Fibroblast of skin of right biceps (primary cell): ENCODE results near the gene ARL5C.
"Not testable (repeated sequence)": the region's sequence is repeated elsewhere in the genome, so short reads cannot be mapped to it uniquely, and the experiment has no call there.

Experiments used
- DNase-seq: peaks from one replicate; pipeline ENCODE4 v3.0.0-alpha.2; 2013

The ARL5C gene

DNA sequence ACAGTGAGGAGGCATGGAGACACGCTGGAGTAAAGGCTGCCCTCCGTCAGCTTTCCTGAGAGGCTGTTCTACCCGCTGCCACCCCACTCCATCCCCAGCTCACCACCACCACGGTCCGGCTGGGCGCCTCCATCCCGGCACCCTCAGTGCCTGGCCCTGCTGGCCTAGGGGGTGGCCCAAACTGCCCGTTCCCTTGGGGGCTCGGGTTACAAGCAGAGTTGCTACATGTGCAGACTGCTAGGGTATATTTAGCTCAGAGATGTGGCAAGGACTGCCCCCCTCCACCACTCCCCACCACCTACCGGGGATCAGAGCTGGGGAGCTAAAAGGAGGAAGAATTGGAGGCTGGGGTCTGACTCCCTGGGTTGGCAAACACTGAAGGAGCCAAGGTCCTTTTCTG lies 27.4 kb upstream of the ARL5C start:
- no peak for DNase-seq

- no peak for DNase-seq
Observed at GRCh38 chr17:39192901-39193300, 26.9 kb upstream of the ARL5C start.

GRCh38 chr17:39191750-39192510 lies 26.0 kb upstream of the ARL5C start:
- DNase-seq: no peak

GRCh38 chr17:39187152-39187830 lies 21.3 kb upstream of the ARL5C start:
- DNase-seq: no peak

- no peak for DNase-seq
Observed at GRCh38 chr17:39186481-39187002, 20.6 kb upstream of the ARL5C start.

- DNase-seq: no peak
Observed at GRCh38 chr17:39183720-39184119, 17.8 kb upstream of the ARL5C start.

DNA sequence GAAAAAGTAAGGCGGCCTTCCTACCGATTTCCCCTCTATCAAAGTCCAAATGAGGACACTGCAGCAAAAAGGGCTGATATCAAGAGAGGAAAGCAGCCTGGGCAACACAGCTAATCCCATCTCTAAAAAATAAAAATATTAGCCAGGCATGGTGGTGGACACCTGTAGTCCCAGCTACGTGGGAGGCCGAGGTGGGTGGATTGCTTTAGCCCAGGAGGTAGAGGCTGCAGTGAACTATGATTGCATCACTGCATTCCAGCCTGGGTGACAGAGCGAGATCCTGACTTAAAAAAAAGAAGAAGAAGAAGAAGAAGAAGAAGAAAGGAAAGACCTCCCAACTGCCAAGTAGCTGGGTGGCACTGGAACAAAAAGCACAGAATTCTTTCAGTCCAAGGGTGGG lies 17.1 kb upstream of the ARL5C start:
- no peak for DNase-seq

- DNase-seq: no peak
Observed at GRCh38 chr17:39181303-39181702, 15.3 kb upstream of the ARL5C start.

DNA sequence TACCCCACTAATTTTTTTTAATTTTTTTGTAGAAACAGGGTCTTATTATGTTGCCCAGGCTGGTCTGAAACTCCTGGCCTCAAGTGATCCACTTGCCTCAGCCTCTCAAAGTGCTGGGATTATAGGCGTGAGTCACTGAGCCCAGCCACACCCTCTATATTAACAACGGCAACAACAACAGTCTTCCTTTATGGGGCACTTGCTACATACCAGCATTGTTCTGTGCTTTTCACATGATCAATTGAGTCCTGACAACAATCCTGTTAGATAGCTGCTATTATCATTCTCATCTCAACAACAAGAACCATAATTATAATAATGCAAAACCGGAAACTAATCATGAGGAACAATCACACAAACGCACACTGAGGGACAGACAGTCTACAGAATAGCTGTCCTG lies 12.6 kb upstream of the ARL5C start:
- no peak for DNase-seq

DNA sequence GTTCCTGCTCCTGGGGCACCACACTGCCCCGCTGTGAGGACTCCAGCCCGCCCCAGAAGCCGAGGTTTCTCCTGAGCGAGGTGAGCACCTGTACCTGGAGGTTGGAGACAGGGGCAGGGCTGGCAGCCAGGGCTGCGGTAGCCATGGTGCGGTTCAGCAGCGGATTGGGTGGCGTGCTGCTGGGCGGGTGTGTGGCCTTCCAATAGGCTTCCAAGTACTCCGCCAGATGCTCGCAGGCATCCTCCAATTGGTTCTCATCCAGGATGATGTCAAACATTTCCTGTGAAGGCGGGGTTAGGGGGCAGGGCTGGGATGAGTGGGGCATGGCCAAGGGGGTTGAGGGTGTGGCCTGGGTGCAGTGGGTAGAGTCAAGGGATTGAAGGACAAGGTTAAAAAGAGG lies 11.3 kb upstream of the ARL5C start:
- DNase-seq: peak; percentile 42

- no peak for DNase-seq
Observed at GRCh38 chr17:39175695-39176093, 9.7 kb upstream of the ARL5C start.

DNA sequence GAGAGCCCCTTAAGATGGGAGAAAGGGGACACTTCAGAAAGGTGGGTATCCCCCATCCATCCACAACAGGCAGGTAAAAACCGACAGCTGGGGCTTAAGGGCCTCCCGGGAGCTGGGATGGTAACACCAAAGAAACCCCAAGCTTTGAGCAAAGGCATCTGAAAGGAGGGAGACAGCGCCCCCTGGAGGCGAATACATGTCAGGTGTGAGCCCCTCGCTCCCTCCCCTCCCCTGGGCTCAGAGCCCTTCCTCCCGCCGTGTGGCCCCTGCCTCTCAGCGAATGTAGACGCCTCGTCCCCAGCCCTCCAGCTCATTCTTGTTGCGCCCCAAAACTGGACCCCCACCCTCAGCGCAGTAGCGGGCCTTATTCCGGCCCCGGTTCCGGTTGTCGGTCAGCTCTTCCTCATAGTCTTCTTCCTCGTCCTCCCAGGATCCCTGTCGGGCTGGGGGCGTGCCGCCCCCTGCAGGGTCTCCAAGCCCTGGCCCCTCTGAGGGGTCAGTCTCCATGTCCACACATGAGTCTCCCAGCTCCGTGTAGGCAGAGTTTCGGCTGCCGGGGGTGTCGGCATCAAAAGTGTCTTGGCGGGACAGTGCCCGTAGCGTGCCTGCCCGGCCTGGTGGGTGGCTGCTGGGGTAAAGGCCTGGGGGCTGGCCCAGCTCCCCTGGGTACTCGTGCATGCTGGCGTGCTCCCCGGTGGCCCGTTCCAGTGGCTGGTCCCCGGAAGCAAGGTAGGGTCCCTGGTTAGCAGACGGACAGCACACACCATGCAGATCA lies 9.1 kb upstream of the ARL5C start:
- DNase-seq: peak; percentile 66

GRCh38 chr17:39173526-39174274 lies 7.7 kb upstream of the ARL5C start:
- no peak for DNase-seq

GRCh38 chr17:39173080-39173479 lies 7.1 kb upstream of the ARL5C start:
- no peak for DNase-seq

- no peak for DNase-seq
Observed at GRCh38 chr17:39171933-39172332, 6.0 kb upstream of the ARL5C start.

DNA sequence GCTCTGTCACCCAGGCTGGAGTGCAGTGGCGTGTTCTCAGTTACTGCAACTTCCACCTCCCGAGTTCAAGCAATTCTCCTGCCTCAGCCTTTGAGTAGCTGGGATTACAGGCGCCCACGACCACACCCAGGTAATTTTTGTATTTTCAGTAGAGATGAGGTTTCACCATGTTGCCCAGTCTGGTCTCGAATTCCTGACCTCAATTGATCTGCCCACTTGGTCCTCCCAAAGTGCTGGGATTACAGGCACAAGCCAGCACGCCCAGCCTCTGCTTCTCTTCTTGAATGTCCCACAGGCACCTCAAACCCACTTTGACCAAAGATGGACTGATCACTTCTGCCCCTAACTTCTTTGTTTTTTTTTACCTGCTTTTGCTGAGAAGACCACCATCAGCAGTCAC lies 4.6 kb upstream of the ARL5C start:
- no peak for DNase-seq

DNA sequence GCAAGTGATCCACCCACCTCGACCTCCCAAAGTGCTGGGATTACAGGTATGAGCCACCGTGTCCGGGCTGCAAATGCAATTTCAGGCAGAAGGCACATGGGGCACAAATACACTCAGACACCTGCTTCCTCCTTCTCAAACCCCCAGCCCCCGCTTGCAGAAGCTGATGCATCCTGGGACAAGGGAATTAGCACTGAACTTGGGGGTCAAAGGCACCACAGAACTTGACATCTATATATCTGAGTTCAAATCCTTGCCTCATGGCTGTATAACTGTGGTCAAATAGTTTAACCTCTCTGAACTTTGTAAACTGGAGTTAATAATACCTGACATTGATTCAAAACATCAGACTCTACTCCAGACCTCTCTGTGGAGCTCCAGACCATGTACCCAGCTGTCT lies 4.1 kb upstream of the ARL5C start:
- DNase-seq: no peak

DNA sequence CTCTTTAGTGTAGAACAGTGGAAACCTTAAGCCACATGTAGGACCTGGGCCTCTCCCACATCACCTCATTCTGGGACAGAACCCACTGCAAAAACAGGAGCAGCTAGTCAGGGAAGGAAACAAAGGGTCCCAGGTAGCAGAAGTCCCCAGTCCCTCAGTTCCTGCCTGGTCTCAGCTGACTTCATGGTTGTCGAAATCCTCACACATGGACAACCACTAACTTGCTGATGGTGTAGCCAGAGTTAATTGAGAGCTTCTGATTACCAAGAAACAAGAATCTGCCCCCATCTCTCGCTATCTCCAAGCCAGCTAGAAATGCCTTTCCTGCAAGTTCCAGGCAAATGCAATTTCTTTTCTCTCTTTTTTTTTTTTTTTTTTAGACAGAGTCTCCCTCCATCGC lies 3.6 kb upstream of the ARL5C start:
- no peak for DNase-seq

GRCh38 chr17:39169101-39169500 lies 3.1 kb upstream of the ARL5C start:
- no peak for DNase-seq

GRCh38 chr17:39168503-39168902 lies 2.5 kb upstream of the ARL5C start:
- not testable (repeated sequence) for DNase-seq

DNA sequence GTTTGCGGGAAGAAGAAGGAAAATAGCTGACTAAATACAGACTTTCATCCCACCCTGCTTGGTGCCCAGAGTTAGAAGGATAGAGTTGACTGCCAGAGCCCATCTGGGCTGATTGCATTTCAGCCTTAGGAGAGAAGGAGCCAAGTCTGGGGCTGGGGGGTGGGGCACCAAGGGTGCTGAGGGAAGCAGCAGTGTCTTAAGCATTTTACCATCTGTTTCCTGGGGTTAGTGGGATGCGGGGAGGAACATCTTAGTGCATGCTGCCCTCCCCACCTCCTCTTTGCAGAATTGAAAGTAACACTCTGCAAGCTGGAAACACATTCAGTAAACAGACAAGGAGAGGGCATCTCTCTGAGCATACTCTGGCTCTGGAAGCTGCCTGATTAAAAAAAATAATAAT lies 1.5 kb upstream of the ARL5C start:
- no peak for DNase-seq

GRCh38 chr17:39166437-39167335 lies 725 bp upstream of the ARL5C start:
- no peak for DNase-seq
